Naive thymus-derived CD8-positive, alpha-beta T cell (primary cell): Measurements from ENCODE around the gene SDHAF1. TPM values are rescaled to one million over a fixed set of nuclear protein-coding genes. Genes with fewer than 3 reads are reported as not detected.

Source experiments
- ATAC-seq, 2 donors: fragments of 150-1000 bp; cut with Tn5 transposase in 1 of 2; sonication (Bioruptor Pico), chemical (Tn5 transposase) in 1 of 2; 1 replicate in 1 of 2; 2 replicates in 1 of 2; pipeline ENCODE4 v1.10.0; 2021; ENCODE audit warnings: mild to moderate bottlenecking in 2 of 2, moderate library complexity in 2 of 2
- POLR2A ChIA-PET: fragments of 350-600 bp; sonication (Branson Sonifier 250); formaldehyde crosslinking; loops from one replicate; lab custom pipeline; 2021; ENCODE audit warnings: antibody characterized with exemption; lab: Charles Lee
- DNase-seq, 10 donors: peaks; one replicate each; pipeline versions ENCODE4 v3.0.0 to v3.0.0-alpha.2; 2020 to 2022
- H3K27ac Mint-ChIP-seq, 10 donors: one replicate each; pipeline ENCODE4 v1.8.0; 2020 to 2022; ENCODE audit warnings: mild to moderate bottlenecking in 10 of 10, mixed read lengths in 10 of 10, moderate library complexity in 4 of 10, inconsistent platforms in 1 of 10
- H3K27me3 Mint-ChIP-seq, 5 donors: one replicate each; pipeline ENCODE4 v1.8.0; 2021 to 2022; ENCODE audit warnings: mixed read lengths in 5 of 5
- H3K36me3 Mint-ChIP-seq, 3 donors: one replicate each; pipeline ENCODE4 v1.8.0; 2020 to 2022; ENCODE audit warnings: mixed read lengths in 3 of 3, mild to moderate bottlenecking in 2 of 3, inconsistent platforms in 1 of 3
- H3K4me1 Mint-ChIP-seq, 4 donors: one replicate each; pipeline ENCODE4 v1.8.0; 2021 to 2022; ENCODE audit warnings: mixed read lengths in 4 of 4
- H3K4me3 Mint-ChIP-seq, 10 donors: one replicate each; pipeline ENCODE4 v1.8.0; 2020 to 2022; ENCODE audit warnings: mild to moderate bottlenecking in 10 of 10, mixed read lengths in 10 of 10, moderate library complexity in 6 of 10, inconsistent platforms in 1 of 10
- H3K9me3 Mint-ChIP-seq, 9 donors: one replicate each; pipeline ENCODE4 v1.8.0; 2020 to 2022; ENCODE audit warnings: mixed read lengths in 9 of 9, mild to moderate bottlenecking in 3 of 9, inconsistent platforms in 1 of 9, moderate library complexity in 1 of 9
- polyA plus RNA-seq, 3 donors: library from polyadenylated mRNA; unstranded; fragments of 300-500 nt; fragmentation: Illumina TruSeq; gene quantifications; one replicate each; pipeline ENCODE4 v1.2.3, GENCODE V29; 2021
- total RNA-seq, 8 experiments: library from RNA in 2 of 8; stranded (reverse) in 2 of 8; gene quantifications; one replicate each; pipeline ENCODE4 v1.2.3 and lab custom pipeline; 2021 to 2026

SDHAF1 gene
- total and polyA plus RNA-seq, 5 experiments from 2014 or later, result 19.4 to 50.9 (median 31.9) TPM

DNA sequence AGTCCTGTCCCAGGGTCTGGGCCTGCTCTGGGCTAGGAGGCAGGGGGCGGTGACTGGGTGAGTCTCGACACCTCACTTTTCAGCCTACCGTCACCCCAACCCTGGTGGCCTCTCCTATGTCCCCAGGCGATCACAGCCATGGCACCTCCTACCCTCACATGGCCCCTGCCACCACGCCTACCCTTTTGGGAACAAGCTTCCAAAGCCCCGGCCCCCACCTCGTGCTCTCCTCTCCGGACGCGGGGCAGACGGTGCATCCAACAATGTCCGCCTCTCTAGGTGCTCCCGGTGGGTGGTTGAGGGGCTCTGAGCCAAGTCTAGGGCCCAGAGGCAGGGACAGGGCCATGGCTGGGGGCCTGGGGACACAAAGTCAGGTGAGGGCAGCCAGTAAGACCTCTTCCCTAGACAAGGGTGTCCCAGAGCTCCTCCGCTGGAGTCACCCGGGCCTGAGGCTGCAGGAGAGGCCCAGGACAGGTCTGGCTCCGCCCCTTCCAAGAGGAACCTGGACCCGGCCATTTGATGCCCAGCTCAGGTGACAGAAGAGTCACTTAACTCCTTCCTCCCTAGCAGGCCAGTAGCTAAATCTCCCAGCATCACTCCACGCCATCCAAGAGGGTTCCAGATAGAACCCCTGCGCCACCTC lies 13.5 kb downstream of the SDHAF1 start, which contains the start of gene SYNE4:
Gene SYNE4, minus strand, starts transcription at position 478 of the 643 bp plus-strand sequence. Its CDS starts 132 bp downstream, at position 346.
- Mint-ChIP-seq H3K36me3 (peaks cover 0 to 2% (median 0%) of the 10 kb centered on the region in 3 donors), H3K27me3 (no peaks in the 10 kb centered on the region), H3K27ac (peak within 1 kb of the TSS in 6 of 10 donors; percentile 31 to 85 (median 49)), H3K4me3 (peak within 1 kb of the TSS; percentile 52 to 82 (median 65)), H3K4me1 (peaks cover 14 to 30% (median 22%) of the 10 kb centered on the region in 4 donors), H3K9me3 (no peaks in the 10 kb centered on the region)
- no peak for DNase-seq
- POLR2A ChIA-PET, result interaction anchor here (1.0 to 1.5 kb wide), 2 partner anchors 15 to 17 kb away, joined by 3 read pairs; no protein-coding TSS in a partner anchor
- no peak for ATAC-seq

DNA sequence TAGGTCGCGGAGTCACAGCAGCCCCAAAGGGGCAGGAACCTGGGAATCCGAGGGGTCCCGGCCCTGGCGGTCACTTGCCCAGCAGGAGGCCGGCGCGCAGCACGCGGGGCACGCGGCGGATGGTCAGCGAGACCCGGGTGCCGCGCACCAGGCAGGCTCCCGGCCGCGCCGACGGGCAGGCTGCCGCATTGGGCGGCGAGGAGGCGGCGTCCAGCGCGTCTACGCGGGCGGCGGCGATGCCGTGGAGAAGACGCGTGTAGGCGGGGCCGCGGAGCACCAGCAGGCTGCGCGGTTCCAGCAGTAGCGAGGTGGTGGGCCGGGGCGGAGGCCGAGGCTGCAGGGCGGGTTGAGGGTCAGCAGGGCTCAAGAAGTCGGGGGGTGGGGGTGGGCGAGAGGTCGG lies 14.2 kb downstream of the SDHAF1 start:
- H3K27ac Mint-ChIP-seq, result peak overlapping the region in 5 of 10 donors; percentile 22 to 85 (median 33)
- peak in 1 of 2 donors; percentile 18 for ATAC-seq

DNA sequence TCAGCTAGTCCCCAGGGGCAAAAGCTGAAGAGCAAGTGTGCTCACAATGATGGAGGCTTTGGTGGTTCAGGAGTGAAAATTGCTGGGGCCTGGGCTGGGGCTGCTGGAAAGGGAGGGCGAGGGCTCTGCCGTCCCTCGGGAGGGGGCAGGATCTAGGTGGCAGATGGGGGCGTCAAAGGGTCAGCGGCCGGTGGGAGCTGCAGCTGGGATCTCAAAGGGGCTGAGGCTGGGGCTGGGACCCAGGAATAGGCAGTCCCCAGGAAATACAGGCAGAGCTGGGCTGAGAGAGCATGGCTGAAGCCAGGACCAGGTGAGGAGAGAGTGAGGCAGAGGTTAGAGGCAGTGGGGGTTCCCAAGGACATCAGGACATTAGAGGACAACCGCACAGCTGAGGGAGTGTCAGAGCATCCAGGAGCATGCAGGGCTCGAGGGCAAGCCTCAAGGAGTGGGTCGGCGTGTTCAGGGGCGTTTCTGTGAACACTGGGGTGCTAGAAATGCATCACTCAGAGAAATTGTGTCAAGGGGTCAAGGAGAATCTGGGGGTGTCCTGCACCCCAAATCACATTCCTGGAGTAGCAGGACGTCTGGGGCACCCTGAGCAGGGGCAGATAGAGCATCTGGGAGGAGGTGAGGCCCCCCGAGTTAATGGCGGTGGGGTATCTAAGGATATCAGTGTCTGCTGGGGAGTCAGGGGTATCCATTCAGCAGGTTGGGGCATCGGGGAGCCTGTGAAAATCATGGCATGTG lies 14.8 kb downstream of the SDHAF1 start:
- Mint-ChIP-seq H3K27me3 (no peaks in the 10 kb centered on the region), H3K9me3 (no peaks in the 10 kb centered on the region), H3K27ac (peak overlapping the region in 7 of 10 donors; percentile 28 to 85 (median 53)), H3K4me1 (peaks cover 25 to 43% (median 35%) of the 10 kb centered on the region in 4 donors), H3K36me3 (no peaks in the 10 kb centered on the region), H3K4me3 (peak overlapping the region; percentile 52 to 81 (median 65))
- POLR2A ChIA-PET, result interaction anchor here (0.6 kb wide), 1 partner anchor 1083 kb away, joined by 3 read pairs; the partner anchor contains the start of gene ZNF30
- DNase-seq, result no peak
- ATAC-seq, result no peak

More for the DNA sequence above, 14.2 kb downstream of the SDHAF1 start:
- Mint-ChIP-seq H3K9me3 (no peaks in the 10 kb centered on the region), H3K27me3 (no peaks in the 10 kb centered on the region), H3K4me1 (peaks cover 21 to 37% (median 30%) of the 10 kb centered on the region in 4 donors), H3K4me3 (peak overlapping the region; percentile 52 to 82 (median 65)), H3K36me3 (peaks cover 0 to 2% (median 0%) of the 10 kb centered on the region in 3 donors)
- POLR2A ChIA-PET, result interaction anchor here (0.6 kb wide), 1 partner anchor 1083 kb away, joined by 3 read pairs; the partner anchor contains the start of gene ZNF30
- DNase-seq, result peak in 5 of 10 donors; percentile 23 to 47 (median 30)

DNA sequence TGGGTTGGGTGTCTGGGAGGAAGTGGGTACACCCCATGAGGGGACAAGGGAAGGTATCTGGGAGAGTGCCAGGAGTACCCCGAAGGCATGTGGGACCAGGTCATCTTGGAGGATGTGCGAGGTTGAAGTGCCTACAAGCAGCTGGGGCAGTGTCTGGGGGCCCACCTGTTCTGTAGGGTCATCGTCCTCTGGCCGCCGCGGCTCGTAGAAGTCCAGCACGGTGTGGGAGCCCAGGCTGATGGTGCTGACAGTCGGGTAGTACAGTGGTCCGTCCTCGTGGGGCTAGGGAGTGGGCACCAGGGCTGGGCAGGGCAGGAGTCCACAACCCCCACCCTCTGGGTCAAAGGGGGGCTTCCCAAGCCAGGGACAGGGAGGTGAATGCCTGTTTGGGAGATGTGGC lies 15.4 kb downstream of the SDHAF1 start:
- DNase-seq (no peak), ATAC-seq (no peak)
- H3K36me3 Mint-ChIP-seq, result no peaks in the 10 kb centered on the region
- POLR2A ChIA-PET, result no interaction called here
- H3K4me1 Mint-ChIP-seq, result peaks cover 25 to 49% (median 40%) of the 10 kb centered on the region in 4 donors
- peak overlapping the region in 2 of 10 donors; percentile 51 to 72 for H3K27ac Mint-ChIP-seq
- no peaks in the 10 kb centered on the region for H3K9me3 Mint-ChIP-seq
- peak overlapping the region in 4 of 10 donors; percentile 19 to 69 (median 34) for H3K4me3 Mint-ChIP-seq
- no peaks in the 10 kb centered on the region for H3K27me3 Mint-ChIP-seq

DNA sequence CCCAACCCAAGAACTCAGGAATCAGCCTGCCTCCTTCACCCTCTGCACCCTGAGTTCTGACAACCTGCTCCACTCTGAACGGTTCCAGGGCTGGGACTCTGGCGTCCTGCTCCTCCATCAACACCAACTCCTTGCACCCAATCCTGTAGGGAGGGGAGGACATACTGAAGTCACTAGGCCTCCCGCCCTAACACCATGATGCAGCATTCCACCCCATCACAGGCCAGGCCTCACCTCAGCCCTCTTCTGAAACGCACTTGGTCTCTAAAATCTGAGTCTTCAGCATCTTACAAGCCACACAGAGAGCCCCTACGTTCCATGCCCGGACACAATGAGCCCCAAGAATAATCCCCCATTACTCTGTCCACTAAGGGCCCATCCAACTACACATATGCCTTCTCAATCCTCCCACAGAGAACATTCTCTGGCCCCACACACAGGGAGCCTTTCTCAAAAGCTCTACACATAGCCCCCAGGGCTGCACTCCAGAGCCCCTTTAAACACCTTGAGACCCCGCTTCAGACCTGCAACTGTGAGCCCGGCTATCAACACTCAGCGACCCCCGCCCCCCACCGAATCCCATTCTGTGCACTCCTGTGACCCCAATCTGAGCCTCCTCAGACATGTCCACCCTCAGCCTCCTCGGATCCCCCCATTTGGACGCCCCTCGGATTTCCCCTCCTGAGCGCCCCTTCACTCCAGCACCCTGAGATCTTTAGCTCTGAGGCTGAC lies 18.5 kb downstream of the SDHAF1 start:
- H3K4me1 Mint-ChIP-seq, result peaks cover 21 to 55% (median 45%) of the 10 kb centered on the region in 4 donors
- no peak for DNase-seq
- H3K4me3 Mint-ChIP-seq, result peak overlapping the region; percentile 91 to 99 (median 97)
- no peaks in the 10 kb centered on the region for H3K9me3 Mint-ChIP-seq
- no peak for ATAC-seq
- H3K36me3 Mint-ChIP-seq, result no peaks in the 10 kb centered on the region
- H3K27ac Mint-ChIP-seq, result peak overlapping the region; percentile 95 to 99 (median 98)
- POLR2A ChIA-PET, result interaction anchor here (0.9 to 1.7 kb wide), 8 partner anchors 11 to 201 kb away, joined by 3 to 10 read pairs (median 5); partner anchors contain the start of genes POLR2I, SDHAF1, TBCB and THAP8
- no peaks in the 10 kb centered on the region for H3K27me3 Mint-ChIP-seq

DNA sequence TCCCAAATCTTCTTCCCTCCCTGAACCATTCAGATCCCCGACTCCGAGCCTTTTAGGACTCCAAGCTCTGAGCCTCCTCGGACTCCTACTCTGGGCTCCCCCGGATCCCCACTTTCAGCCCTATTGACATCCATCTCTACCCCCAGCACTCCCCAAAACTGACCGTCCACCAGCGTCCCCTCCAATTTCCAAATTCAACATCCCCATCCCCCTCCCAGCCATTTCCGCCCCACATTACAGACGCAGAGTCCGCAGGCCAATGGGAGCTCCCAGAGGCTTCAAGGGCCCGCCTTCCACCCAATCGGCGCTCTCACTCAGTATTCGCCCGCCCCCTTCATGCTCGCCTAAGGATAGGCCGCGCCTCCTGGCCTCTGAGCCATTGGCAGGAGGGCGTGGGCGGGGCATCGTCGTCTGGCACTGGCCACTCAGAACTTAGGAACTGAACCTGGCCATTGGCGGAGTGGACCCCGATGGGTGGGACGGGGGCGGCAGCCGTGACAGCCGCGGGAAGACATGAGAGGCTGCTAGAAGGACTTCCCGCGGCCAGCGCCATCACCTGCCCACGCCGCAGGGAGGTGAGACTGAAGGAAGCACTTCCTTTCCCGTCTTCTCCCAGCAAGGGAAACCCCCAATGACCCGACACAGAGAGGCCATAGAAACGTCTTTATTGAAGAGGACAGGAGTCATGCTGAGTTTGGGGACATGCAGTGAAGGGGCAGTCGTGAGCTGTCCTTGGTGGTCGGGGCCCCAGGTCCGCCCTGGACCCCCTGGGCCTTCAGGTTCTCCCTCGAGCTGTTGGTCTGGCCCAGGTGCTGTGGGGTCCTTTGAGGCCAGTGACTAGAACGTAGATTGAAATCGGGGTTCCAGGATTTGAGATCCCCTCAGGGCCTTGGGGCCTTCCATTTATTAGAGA lies 19.3 kb downstream of the SDHAF1 start, which contains the start of gene ALKBH6:
Gene ALKBH6, minus strand, starts transcription at position 202 of the 913 bp plus-strand sequence. CDS start 816 bp downstream, outside the sequence.
- Mint-ChIP-seq H3K4me1 (peaks cover 21 to 48% (median 41%) of the 10 kb centered on the region in 4 donors), H3K4me3 (peak within 1 kb of the TSS; percentile 91 to 99 (median 97)), H3K27ac (peak within 1 kb of the TSS; percentile 95 to 99 (median 98)), H3K9me3 (no peaks in the 10 kb centered on the region), H3K27me3 (no peaks in the 10 kb centered on the region), H3K36me3 (peaks cover 0 to 1% (median 0%) of the 10 kb centered on the region in 3 donors)
- DNase-seq, result peak; percentile 93 to 99 (median 98)
- ATAC-seq, result peak; percentile 98
- POLR2A ChIA-PET, result interaction anchor here (0.5 to 1.7 kb wide), 9 partner anchors 11 to 376 kb away, joined by 3 to 10 read pairs (median 4); partner anchors contain the start of genes POLR2I, SDHAF1, TBCB and THAP8

DNA sequence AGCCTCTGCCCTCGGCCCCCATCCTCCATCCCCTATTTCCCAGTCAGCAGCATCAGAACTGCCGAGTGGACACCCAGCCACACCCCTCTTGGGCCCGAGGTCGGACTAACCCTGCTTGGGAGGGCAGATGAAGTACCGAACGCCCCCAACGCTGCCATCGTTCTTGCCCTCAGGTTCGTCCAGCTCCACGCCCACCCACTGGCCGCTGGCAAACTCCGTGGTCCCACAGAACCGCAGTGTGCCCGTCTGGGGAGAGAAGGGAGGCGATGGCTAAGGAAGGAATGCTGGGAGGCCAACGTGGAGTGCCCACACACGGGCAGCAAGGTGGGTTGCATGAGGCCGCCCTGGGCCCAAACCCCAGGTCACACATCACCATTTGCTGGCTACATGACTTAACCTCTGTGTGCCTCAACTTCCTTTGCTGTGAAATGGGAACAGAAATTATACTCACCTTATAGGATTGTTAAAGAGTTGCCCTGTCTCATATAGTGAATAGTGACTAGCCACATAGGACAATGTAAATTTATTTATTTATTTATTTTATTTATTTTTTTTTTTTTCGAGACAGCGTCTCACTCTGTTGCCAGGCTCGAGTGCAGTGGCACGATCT lies 24.2 kb downstream of the SDHAF1 start:
- ATAC-seq (no peak), DNase-seq (no peak)
- Mint-ChIP-seq H3K27me3 (no peaks in the 10 kb centered on the region), H3K9me3 (no peaks in the 10 kb centered on the region), H3K27ac (no peak overlapping the region), H3K4me1 (peaks cover 4 to 21% (median 15%) of the 10 kb centered on the region in 4 donors), H3K36me3 (peaks cover 0 to 26% (median 10%) of the 10 kb centered on the region in 3 donors), H3K4me3 (no peak overlapping the region)
- POLR2A ChIA-PET, result interaction anchor here (0.7 kb wide), 1 partner anchor 13 kb away, joined by 6 read pairs; no protein-coding TSS in a partner anchor

DNA sequence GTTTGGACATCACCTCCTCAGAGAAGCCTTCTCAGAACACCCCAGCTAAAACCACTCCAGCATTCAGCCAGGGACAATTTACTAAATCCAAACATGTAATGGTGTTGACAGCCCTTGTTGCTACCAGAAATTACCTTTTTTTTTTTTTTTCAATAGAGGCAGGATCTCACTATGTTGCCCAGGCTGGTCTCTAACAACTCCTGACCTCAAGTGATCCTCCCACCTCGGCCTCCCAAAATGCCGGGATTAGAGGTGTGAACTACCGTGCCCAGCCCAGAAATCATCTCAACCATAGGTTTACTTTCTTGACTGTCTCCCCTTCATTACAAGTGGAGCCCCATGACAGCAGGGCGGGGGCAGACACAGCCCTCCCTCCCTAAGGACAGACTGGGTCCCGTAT lies 28.4 kb downstream of the SDHAF1 start:
- no peak for ATAC-seq
- POLR2A ChIA-PET, result no interaction called here
- Mint-ChIP-seq H3K27me3 (no peaks in the 10 kb centered on the region), H3K4me3 (no peak overlapping the region), H3K27ac (peak overlapping the region in 1 of 10 donors; percentile 72), H3K9me3 (no peaks in the 10 kb centered on the region), H3K4me1 (no peaks in the 10 kb centered on the region), H3K36me3 (peaks cover 0 to 26% (median 14%) of the 10 kb centered on the region in 3 donors)
- DNase-seq, result no peak

DNA sequence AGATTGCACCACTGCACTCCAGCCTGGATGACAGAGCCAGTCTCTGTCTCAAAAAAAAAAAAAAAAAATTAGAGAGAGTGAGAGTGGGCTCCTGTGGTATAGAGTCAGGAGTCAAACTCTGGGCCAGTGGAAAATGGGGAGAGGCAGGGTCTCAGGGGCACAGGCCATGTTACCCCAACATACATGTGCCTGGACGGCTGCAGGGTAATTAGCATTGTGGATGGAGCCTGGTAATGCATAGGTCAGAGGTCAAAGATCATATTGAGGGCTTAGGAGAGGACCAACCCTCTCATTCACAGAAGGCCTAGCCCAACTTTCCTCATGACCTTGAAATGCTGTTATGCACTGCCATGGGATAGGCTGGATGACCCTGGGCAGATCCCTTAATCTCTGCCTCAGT lies 30.6 kb downstream of the SDHAF1 start:
- Mint-ChIP-seq H3K27me3 (no peaks in the 10 kb centered on the region), H3K4me1 (peaks cover 0 to 3% (median 0%) of the 10 kb centered on the region in 4 donors), H3K36me3 (peaks cover 0 to 32% (median 18%) of the 10 kb centered on the region in 3 donors), H3K4me3 (no peak overlapping the region), H3K9me3 (no peaks in the 10 kb centered on the region), H3K27ac (no peak overlapping the region)
- POLR2A ChIA-PET, result no interaction called here
- DNase-seq, result no peak
- ATAC-seq, result no peak

DNA sequence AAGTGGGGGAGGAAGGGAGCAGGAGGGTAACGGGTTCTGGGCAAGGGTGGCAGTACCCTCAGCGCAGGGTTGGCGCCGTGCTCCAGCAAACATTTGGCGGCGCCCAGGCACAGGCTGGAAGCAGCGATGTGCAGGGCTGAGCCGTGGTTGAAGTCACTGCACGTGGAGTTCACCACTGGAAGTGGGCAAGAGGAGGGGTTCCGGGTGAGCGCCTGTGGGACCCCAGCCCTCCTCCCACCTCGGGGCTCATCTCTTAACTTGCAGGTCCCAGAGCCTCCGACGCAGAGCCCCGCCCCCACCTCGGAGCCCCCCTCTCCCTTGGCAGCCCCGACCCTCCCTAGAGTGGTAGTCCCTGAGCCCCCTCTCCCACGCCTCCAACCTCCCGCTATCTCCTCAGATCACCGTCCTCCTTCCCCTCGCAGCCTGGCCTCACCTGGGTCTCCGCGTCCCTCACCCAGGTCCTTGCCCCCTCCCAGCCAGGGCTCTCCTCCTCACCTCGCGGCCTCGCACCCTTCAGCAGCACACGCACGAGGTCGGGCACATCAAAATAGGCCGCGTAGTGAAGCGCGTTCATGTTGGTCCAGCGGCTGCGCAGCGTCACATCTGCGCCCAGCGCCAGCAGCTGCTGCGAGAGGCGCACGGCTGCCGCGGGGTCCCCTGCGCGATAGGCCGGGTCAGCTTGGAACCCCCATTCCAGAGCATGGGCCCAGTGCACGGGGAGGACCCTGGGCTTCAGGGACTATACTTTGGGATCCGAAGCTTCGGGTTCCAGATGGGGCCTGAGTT lies 31.3 kb downstream of the SDHAF1 start:
- no peak for DNase-seq
- peaks cover 0 to 5% (median 0%) of the 10 kb centered on the region in 4 donors for H3K4me1 Mint-ChIP-seq
- H3K27me3 Mint-ChIP-seq, result no peaks in the 10 kb centered on the region
- H3K4me3 Mint-ChIP-seq, result no peak overlapping the region
- no peaks in the 10 kb centered on the region for H3K9me3 Mint-ChIP-seq
- H3K27ac Mint-ChIP-seq, result no peak overlapping the region
- no peak for ATAC-seq
- POLR2A ChIA-PET, result no interaction called here
- H3K36me3 Mint-ChIP-seq, result peaks cover 0 to 31% (median 20%) of the 10 kb centered on the region in 3 donors
